MCF 10A (cell line): Measurements from ENCODE around the gene CHCHD5. TPM values are rescaled to one million over a fixed set of nuclear protein-coding genes. Genes with fewer than 3 reads are reported as not detected.

ENCODE experiments used
- BruUV-seq: library from RNA; stranded (reverse); fragments of 400-500 nt; replicated peaks from 2 replicates; lab custom pipeline; 2021; lab: Mats Ljungman, UMichigan
- CTCF ChIA-PET: fragments of 300-600 bp; sonication (Branson Sonifier 250); formaldehyde crosslinking; extraction: SDS; loops from one replicate; lab custom pipeline; 2021; ENCODE audit warnings: antibody characterized with exemption, inconsistent platforms; lab: Yijun Ruan, JAX
- POLR2A ChIA-PET: fragments of 300-600, 350-650 bp; sonication (Branson Sonifier 250); formaldehyde crosslinking; extraction: SDS; loops from one replicate; lab custom pipeline; 2020; ENCODE audit warnings: antibody characterized with exemption, inconsistent platforms; lab: Yijun Ruan, JAX
- DNase-seq: peaks from one replicate; pipeline ENCODE4 v3.0.0-alpha.2; 2018; ENCODE audit not compliant: unreplicated experiment
- H3K27ac Mint-ChIP-seq: one replicate; pipeline ENCODE4 v1.8.0; 2022; ENCODE audit warnings: mild to moderate bottlenecking, low read depth, mixed read lengths; ENCODE audit not compliant: unreplicated experiment
- H3K27me3 Mint-ChIP-seq: one replicate; pipeline ENCODE4 v1.8.0; 2022; ENCODE audit warnings: mixed read lengths; ENCODE audit not compliant: insufficient read depth, unreplicated experiment
- H3K36me3 Mint-ChIP-seq: one replicate; pipeline ENCODE4 v1.8.0; 2022; ENCODE audit warnings: mild to moderate bottlenecking, moderate library complexity, mixed read lengths; ENCODE audit not compliant: insufficient read depth, unreplicated experiment
- H3K4me1 Mint-ChIP-seq: one replicate; pipeline ENCODE4 v1.8.0; 2022; ENCODE audit warnings: mixed read lengths; ENCODE audit not compliant: insufficient read depth, unreplicated experiment
- H3K4me3 Mint-ChIP-seq: one replicate; pipeline ENCODE4 v1.8.0; 2022; ENCODE audit warnings: mild to moderate bottlenecking, moderate library complexity, mixed read lengths; ENCODE audit not compliant: unreplicated experiment
- H3K9me3 Mint-ChIP-seq: one replicate; pipeline ENCODE4 v1.8.0; 2022; ENCODE audit warnings: mixed read lengths; ENCODE audit not compliant: unreplicated experiment
- intact Hi-C: fragments of 100-400 bp; cut with micrococcal nuclease; formaldehyde crosslinking; loops from 2 replicates; pipeline ENCODE4 v1.14.1; 2022
- total RNA-seq: library from RNA; stranded (reverse); gene quantifications from 2 replicates; pipeline ENCODE4 v1.2.3, GENCODE V29; 2022
- TF ChIP-seq, protein P1 (sequence below): fragments of 200-600 bp; IDR thresholded peaks from one replicate; pipeline ENCODE4 v1.8.0; 2022; ENCODE audit warnings: antibody characterized with exemption, mild to moderate bottlenecking; ENCODE audit not compliant: unreplicated experiment

CHCHD5 gene
- total RNA-seq, 1 experiment from 2014 or later = 56.1 TPM

DNA sequence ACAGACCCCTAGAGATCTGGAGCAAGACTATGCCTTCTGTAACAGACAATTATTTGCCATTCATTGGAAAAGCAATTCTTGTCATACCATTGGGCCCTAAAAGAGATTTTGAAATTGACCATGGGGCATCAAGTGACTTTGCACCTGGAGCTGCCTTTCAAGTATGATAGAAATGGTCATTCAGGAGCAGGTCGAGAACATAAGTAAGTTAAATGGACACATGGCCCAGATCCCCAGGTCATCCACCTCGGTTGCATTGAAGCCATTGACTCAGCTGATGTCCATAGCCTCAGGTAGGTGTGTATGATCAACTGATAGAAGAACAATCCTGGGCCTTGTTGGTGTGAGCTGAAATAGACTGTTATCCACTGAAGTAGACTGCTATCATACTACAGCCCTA lies 19.3 kb downstream of the CHCHD5 start:
- intact Hi-C loops = loop anchor here (5.0 to 10.0 kb wide), 2 partner anchors 281 to 339 kb away; no protein-coding TSS in a partner anchor
- no peaks in the 10 kb centered on the region for H3K9me3 Mint-ChIP-seq
- POLR2A ChIA-PET = interaction anchor here (0.6 to 1.5 kb wide), 6 partner anchors 9 to 364 kb away, joined by 3 to 6 read pairs (median 4); partner anchors contain the start of gene SLC20A1

DNA sequence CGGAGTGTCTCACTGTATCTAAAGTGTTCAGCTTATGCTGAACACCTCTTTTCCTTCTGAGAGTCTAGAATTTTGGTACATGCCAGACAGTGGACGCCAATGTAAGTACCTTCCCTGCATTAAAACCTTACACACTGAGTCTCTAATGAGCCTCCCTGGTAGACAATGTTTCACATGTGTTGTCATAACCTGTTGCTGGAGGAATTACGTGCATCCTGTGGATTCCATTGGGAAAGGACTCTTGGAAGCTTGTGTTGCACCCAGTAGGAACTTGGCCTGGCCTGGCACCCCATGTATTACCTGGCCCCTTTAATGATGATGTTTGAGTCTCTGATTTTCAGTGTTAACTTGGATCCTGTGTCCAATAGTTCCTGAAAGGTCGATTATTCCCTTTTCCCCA lies 20.5 kb downstream of the CHCHD5 start:
- no peaks in the 10 kb centered on the region for H3K9me3 Mint-ChIP-seq
- ChIA-PET CTCF (interaction anchor here (0.6 to 11.9 kb wide), 4 partner anchors 75 to 530 kb away, joined by 3 to 210 read pairs (median 3); no protein-coding TSS in a partner anchor), POLR2A (interaction anchor here (1.0 to 1.6 kb wide), 5 partner anchors 11 to 41 kb away, joined by 3 to 6 read pairs (median 4); partner anchors contain the start of gene SLC20A1)
- peaks cover 15% of the 10 kb centered on the region for H3K4me1 Mint-ChIP-seq
- intact Hi-C loops = loop anchor here (5.0 to 10.0 kb wide), 2 partner anchors 280 to 337 kb away; no protein-coding TSS in a partner anchor
- BruUV-seq = no TSS peak
- no peaks in the 10 kb centered on the region for H3K27me3 Mint-ChIP-seq
- H3K4me3 Mint-ChIP-seq = no peak overlapping the region
- no peak overlapping the region for H3K27ac Mint-ChIP-seq
- peaks cover 5% of the 10 kb centered on the region for H3K36me3 Mint-ChIP-seq
- DNase-seq = no peak
- TF ChIP-seq, protein P1, sequence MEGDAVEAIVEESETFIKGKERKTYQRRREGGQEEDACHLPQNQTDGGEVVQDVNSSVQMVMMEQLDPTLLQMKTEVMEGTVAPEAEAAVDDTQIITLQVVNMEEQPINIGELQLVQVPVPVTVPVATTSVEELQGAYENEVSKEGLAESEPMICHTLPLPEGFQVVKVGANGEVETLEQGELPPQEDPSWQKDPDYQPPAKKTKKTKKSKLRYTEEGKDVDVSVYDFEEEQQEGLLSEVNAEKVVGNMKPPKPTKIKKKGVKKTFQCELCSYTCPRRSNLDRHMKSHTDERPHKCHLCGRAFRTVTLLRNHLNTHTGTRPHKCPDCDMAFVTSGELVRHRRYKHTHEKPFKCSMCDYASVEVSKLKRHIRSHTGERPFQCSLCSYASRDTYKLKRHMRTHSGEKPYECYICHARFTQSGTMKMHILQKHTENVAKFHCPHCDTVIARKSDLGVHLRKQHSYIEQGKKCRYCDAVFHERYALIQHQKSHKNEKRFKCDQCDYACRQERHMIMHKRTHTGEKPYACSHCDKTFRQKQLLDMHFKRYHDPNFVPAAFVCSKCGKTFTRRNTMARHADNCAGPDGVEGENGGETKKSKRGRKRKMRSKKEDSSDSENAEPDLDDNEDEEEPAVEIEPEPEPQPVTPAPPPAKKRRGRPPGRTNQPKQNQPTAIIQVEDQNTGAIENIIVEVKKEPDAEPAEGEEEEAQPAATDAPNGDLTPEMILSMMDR = no peak

More for the DNA sequence above, 19.3 kb downstream of the CHCHD5 start:
- no peak overlapping the region for H3K27ac Mint-ChIP-seq
- peaks cover 19% of the 10 kb centered on the region for H3K4me1 Mint-ChIP-seq
- no peaks in the 10 kb centered on the region for H3K36me3 Mint-ChIP-seq
- no peaks in the 10 kb centered on the region for H3K27me3 Mint-ChIP-seq
- H3K4me3 Mint-ChIP-seq = no peak overlapping the region
- TF ChIP-seq, protein P1 = no peak
- CTCF ChIA-PET = interaction anchor here (0.9 to 11.9 kb wide), 4 partner anchors 17 to 145 kb away, joined by 3 to 210 read pairs (median 4); no protein-coding TSS in a partner anchor
- no peak for DNase-seq
- no TSS peak for BruUV-seq

DNA sequence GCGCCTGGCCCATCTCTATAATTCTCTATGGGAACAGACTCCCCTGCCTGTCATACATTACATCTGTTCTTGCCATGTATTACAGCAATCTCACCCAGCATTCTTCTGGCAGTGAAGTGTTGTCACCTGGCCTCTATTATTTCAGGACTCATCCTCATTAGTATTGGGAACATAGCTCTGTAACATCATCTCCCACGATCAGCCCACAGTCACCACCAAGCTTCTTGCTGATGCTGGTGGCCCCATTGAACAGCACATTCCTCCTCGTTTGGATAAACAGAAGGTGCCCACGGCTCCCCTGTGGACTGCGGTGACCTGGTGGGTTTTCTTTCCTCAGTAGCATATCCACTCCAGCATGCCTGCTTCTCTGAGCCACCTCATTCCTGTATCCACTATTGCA lies 21.5 kb downstream of the CHCHD5 start:
- Mint-ChIP-seq H3K9me3 (no peaks in the 10 kb centered on the region), H3K27me3 (no peaks in the 10 kb centered on the region), H3K27ac (no peak overlapping the region), H3K4me3 (no peak overlapping the region), H3K4me1 (peaks cover 7% of the 10 kb centered on the region), H3K36me3 (peaks cover 5% of the 10 kb centered on the region)
- no peak for DNase-seq
- TF ChIP-seq, protein P1 = no peak
- intact Hi-C loops = loop anchor here (10.0 kb wide), 1 partner anchor 279 kb away; no protein-coding TSS in a partner anchor
- ChIA-PET CTCF (interaction anchor here (0.5 to 11.9 kb wide), 3 partner anchors 13 to 122 kb away, joined by 3 to 210 read pairs (median 5); no protein-coding TSS in a partner anchor), POLR2A (interaction anchor here (1.0 to 1.6 kb wide), 3 partner anchors 17 to 41 kb away, joined by 3 to 4 read pairs (median 4); no protein-coding TSS in a partner anchor)
- no TSS peak for BruUV-seq

DNA sequence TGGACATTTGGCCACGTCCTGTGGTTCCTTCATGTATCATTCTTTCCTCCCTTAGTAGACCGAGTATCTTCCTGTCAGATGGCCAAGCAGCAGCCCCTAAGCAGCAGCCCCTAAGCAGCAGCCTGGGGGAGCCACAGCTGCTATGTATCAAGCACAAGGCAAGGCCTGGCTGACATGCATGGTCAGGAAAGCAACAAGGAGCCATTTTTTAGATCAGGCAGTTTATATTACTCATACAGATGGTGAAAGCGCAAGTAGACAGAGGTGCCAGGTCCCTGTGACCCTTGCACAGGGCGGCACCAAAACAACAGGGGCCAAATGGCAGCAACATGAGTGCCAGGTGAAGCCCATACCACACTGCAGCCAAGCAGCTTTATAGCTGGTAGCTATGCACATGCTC lies 22.1 kb downstream of the CHCHD5 start:
- POLR2A ChIA-PET = interaction anchor here (1.0 to 1.4 kb wide), 2 partner anchors 18 to 40 kb away, joined by 3 to 4 read pairs; no protein-coding TSS in a partner anchor
- no TSS peak for BruUV-seq
- intact Hi-C loops = loop anchor here (10.0 kb wide), 1 partner anchor 278 kb away; no protein-coding TSS in a partner anchor
- no peak for DNase-seq
- H3K27ac Mint-ChIP-seq = no peak overlapping the region
- TF ChIP-seq, protein P1 = no peak
- CTCF ChIA-PET = interaction anchor here (0.5 to 11.9 kb wide), 4 partner anchors 14 to 121 kb away, joined by 3 to 210 read pairs (median 4); no protein-coding TSS in a partner anchor
- H3K27me3 Mint-ChIP-seq = no peaks in the 10 kb centered on the region
- no peaks in the 10 kb centered on the region for H3K9me3 Mint-ChIP-seq
- H3K4me1 Mint-ChIP-seq = peaks cover 3% of the 10 kb centered on the region
- H3K36me3 Mint-ChIP-seq = peaks cover 5% of the 10 kb centered on the region
- H3K4me3 Mint-ChIP-seq = no peak overlapping the region
